K562 (cell line): ENCODE data around the gene ING5. TPM values are rescaled to one million over a fixed set of nuclear protein-coding genes. Genes with fewer than 3 reads are reported as not detected.

Experiments
- ATAC-seq: fragments of 200-7000 bp; cut with Tn5 transposase; 3 replicates; pipeline ENCODE4 v1.9.1; 2020; ENCODE audit warnings: moderate library complexity
- BruUV-seq: library from RNA; stranded (reverse); fragments of 400-500 nt; replicated peaks from 2 replicates; lab custom pipeline; 2021; lab: Mats Ljungman, UMichigan
- CTCF ChIA-PET: fragments of 300-600 bp; formaldehyde crosslinking; extraction: SDS; loops from one replicate; lab custom pipeline; 2021; ENCODE audit warnings: low intra/inter-chr PET ratio; lab: Yijun Ruan, JAX
- POLR2A ChIA-PET: fragments of 300-600, 350-650 bp; sonication (Branson Sonifier 250); formaldehyde crosslinking; extraction: SDS; loops from one replicate; lab custom pipeline; 2021; ENCODE audit warnings: antibody characterized with exemption, inconsistent platforms; lab: Yijun Ruan, JAX
- DNase-seq, 4 experiments: peaks; one replicate each; pipeline versions ENCODE4 v3.0.0 to v3.0.0-alpha.2; 2011 to 2018; ENCODE audit warnings: low spot score in 3 of 4, mixed read lengths in 3 of 4; ENCODE audit errors: extremely low read depth in 1 of 4
- FAIRE-seq: peaks from 2 replicates; lab custom pipeline; 2011; peaks lifted over from hg19 to GRCh38; lab: Jason Lieb, UNC
- H2AFZ ChIP-seq: 2 replicates; pipeline ENCODE4 v1.6.0; 2011; ENCODE audit warnings: low read depth, low read length, control low read depth, inconsistent platforms
- H3K27ac ChIP-seq: fragments of 200-600 bp; 3 replicates; pipeline ENCODE4 v1.8.0; 2011; ENCODE audit warnings: low read depth, mild to moderate bottlenecking, control low read depth, inconsistent platforms, low read length, moderate library complexity, mixed read lengths; ENCODE audit errors: extremely low read depth
- H3K27me3 ChIP-seq, 2 experiments: fragments of 300-600 bp in 1 of 2; 2 replicates in 1 of 2; 3 replicates in 1 of 2; pipeline versions ENCODE4 v1.6.0 to v1.8.0; 2011; ENCODE audit warnings: inconsistent platforms in 2 of 2, low read length in 2 of 2, mild to moderate bottlenecking in 1 of 2, mixed read lengths in 1 of 2, moderate library complexity in 1 of 2; ENCODE audit not compliant: control insufficient read depth in 2 of 2, insufficient read depth in 2 of 2
- H3K36me3 ChIP-seq: fragments of 300-600 bp; 3 replicates; pipeline ENCODE4 v1.8.0; 2011; ENCODE audit warnings: mild to moderate bottlenecking, low read length, inconsistent platforms; ENCODE audit not compliant: control insufficient read depth, insufficient read depth
- H3K4me1 ChIP-seq, 2 experiments: fragments of 200-600 bp in 1 of 2; replicated peaks in 1 of 2; 2 replicates in 1 of 2; 3 replicates in 1 of 2; pipeline versions ENCODE4 v1.5.1 to v1.8.0; 2011; ENCODE audit warnings: inconsistent platforms in 2 of 2, low read length in 2 of 2, mild to moderate bottlenecking in 1 of 2, mixed read lengths in 1 of 2, moderate library complexity in 1 of 2; ENCODE audit not compliant: control insufficient read depth in 2 of 2, insufficient read depth in 2 of 2
- H3K4me2 ChIP-seq: 2 replicates; pipeline ENCODE4 v1.6.1; 2011; ENCODE audit warnings: low read length, control low read depth, inconsistent platforms, mixed read lengths; ENCODE audit not compliant: insufficient read depth
- H3K4me3 ChIP-seq: fragments of 200-600 bp; sonication (generic), shearing (Covaris generic); 2 replicates; pipeline ENCODE4 v1.5.1; 2016; ENCODE audit warnings: control low read depth, inconsistent platforms
- H3K79me2 ChIP-seq: fragments of 200-600 bp; 3 replicates; pipeline ENCODE4 v1.8.0; 2011; ENCODE audit warnings: low read length, inconsistent platforms; ENCODE audit not compliant: control insufficient read depth, insufficient read depth
- H3K9ac ChIP-seq, 2 experiments: 2 replicates each; pipeline versions ENCODE4 v1.6.0 to v1.6.1; 2011; ENCODE audit warnings: low read depth in 2 of 2, low read length in 2 of 2, control low read depth in 1 of 2, inconsistent platforms in 1 of 2, mild to moderate bottlenecking in 1 of 2, mixed read lengths in 1 of 2; ENCODE audit not compliant: insufficient read depth in 1 of 2
- H3K9me1 ChIP-seq: one replicate; pipeline ENCODE4 v1.6.0; 2011; ENCODE audit warnings: inconsistent platforms, mild to moderate bottlenecking, low read length, moderate library complexity; ENCODE audit not compliant: control insufficient read depth, insufficient read depth
- H3K9me3 ChIP-seq: replicated peaks from 2 replicates; pipeline ENCODE4 v1.5.1; 2011; ENCODE audit warnings: low read depth, low read length, inconsistent platforms; ENCODE audit not compliant: control insufficient read depth, insufficient read depth
- H4K20me1 ChIP-seq: replicated peaks from 2 replicates; pipeline ENCODE4 v1.6.1; 2011; ENCODE audit warnings: low read length, inconsistent platforms, mixed read lengths; ENCODE audit not compliant: control insufficient read depth, insufficient read depth
- AFF1 ChIP-seq, 2 experiments: fragments of 450-650 bp; IDR thresholded peaks; 2 replicates each; pipeline ENCODE4 v1.6.1; 2018; ENCODE audit warnings: mild to moderate bottlenecking in 2 of 2, low read depth in 1 of 2; ENCODE audit not compliant: partially characterized antibody in 2 of 2
- ATF7 ChIP-seq: fragments of 450-650 bp; IDR thresholded peaks from 2 replicates; pipeline ENCODE4 v1.7.1; 2014; ENCODE audit warnings: mild to moderate bottlenecking, moderate library complexity
- CTBP1 ChIP-seq: fragments of 450-650 bp; IDR thresholded peaks from 2 replicates; pipeline ENCODE4 v1.6.1; 2016; ENCODE audit warnings: borderline replicate concordance
- HNRNPK ChIP-seq: fragments of 200-400 bp; formaldehyde crosslinking; IDR thresholded peaks from one replicate; pipeline ENCODE4 v1.6.1; 2018; ENCODE audit warnings: mild to moderate bottlenecking, low read depth, low read length; ENCODE audit not compliant: poor library complexity, severe bottlenecking
- POLR2G ChIP-seq: fragments of 200-400 bp; formaldehyde crosslinking; IDR thresholded peaks from 2 replicates; pipeline ENCODE4 v1.6.1; 2017; ENCODE audit warnings: low read depth, mild to moderate bottlenecking, antibody characterized with exemption, low read length, moderate library complexity
- SMARCE1 ChIP-seq: fragments of 450-650 bp; IDR thresholded peaks from 2 replicates; pipeline ENCODE4 v1.7.1; 2016; ENCODE audit warnings: mild to moderate bottlenecking
- ZHX1 ChIP-seq: fragments of 150-350 bp; conservative IDR thresholded peaks from 2 replicates; pipeline ENCODE4 v1.6.1; 2014; ENCODE audit warnings: low read length
- WGBS: fragments of 100-300 bp; shearing (Covaris generic); methylation state at CpG from one replicate; pipeline ENCODE4 v1.1.6; 2016; ENCODE audit warnings: low coverage, mixed read lengths; ENCODE audit not compliant: insufficient coverage; ENCODE audit errors: missing lambda C conversion rate; 5-methylcytosine and 5-hydroxymethylcytosine counted together
- in situ Hi-C: fragments of 300-500 bp; cut with MboI; formaldehyde crosslinking; loops from 4 replicates; pipeline ENCODE4 v1.15.0; 2018; ENCODE audit warnings: inconsistent platforms, mixed read lengths
- intact Hi-C: fragments of 100-400 bp; cut with micrococcal nuclease; formaldehyde crosslinking; loops from 2 replicates; pipeline ENCODE4 v1.14.2; 2022
- polyA plus RNA-seq, 8 experiments: library from polyadenylated mRNA; depleted of rRNA in 4 of 8; stranded (reverse) in 5 of 8; unstranded in 3 of 8; fragments of >200 nt; fragmentation: Nextera tagmentation in 2 of 8; fragmentation: Illumina TruSeq in 1 of 8; extraction: Ambion mirVana in 2 of 8; extraction: Trizol in 1 of 8; gene quantifications; 2 replicates each; pipeline versions ENCODE4 v1.2.1 to v1.2.3, GENCODE V29; 2011 to 2014; ENCODE audit warnings: inconsistent platforms in 1 of 8, missing spikeins in 1 of 8
- total RNA-seq, 7 experiments: library from RNA; depleted of rRNA in 6 of 7; stranded (reverse); fragments of >200 nt in 6 of 7; fragmentation: Illumina TruSeq in 2 of 7; extraction: Trizol in 2 of 7; gene quantifications; 2 replicates each; pipeline versions ENCODE4 v1.2.1 to v1.2.3, GENCODE V29; 2011 to 2021; ENCODE audit warnings: low replicate concordance in 1 of 7

The ING5 gene
- total and polyA plus RNA-seq, 9 of the 15 experiments (the other 6 are each of a cell fraction or from before 2014, with no cell fraction given): 10.4 to 53.3 (median 27.9) TPM

DNA sequence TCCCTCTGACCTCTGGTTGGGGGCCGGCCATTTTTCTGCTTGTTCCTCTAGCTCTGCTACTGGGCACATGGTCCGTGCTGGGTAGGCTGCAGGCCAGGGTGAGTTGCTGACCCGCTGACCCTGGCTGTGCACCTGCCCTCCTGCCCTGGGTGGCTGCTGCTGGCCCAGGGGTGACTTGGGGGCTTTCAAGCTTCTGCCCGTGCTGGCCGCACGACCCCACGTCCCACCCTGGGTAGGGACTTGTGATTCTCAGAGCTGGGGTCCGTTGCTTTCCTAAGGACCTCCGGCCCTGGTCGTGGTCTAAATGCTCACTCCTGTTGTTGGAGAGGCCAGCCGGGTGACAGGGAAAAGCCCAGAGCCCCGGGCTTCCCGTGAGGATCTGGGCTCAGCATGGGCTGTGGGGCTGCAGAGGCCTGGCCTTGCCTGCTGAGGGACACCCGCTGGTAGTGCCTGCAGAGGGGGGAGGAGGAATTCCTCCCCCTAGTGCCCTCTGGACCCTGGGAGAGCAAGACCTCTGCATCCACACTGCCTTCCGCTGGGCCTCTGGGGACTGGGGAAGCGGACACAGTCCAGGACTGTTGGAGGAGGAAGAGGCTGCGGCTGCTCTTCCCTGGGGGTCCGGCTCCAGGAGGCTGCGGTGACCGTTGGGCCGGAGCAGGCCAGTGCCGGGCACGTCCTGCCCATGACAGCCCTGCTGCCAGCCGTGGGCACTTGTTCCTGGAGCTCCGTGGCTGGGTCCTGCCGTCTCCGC is 68.5 kb downstream of the ING5 start:
- BruUV-seq: no TSS peak
- intact Hi-C loops: no loop called here
- WGBS: 74% methylated on average over 3 of the region's 27 CpGs
- Histone ChIP-seq H3K9me1 (no peaks in the 10 kb centered on the region), H3K79me2 (no peaks in the 10 kb centered on the region), H3K27me3 (no peaks in the 10 kb centered on the region), H3K4me2 (no peak overlapping the region), H3K4me3 (no peak overlapping the region), H3K36me3 (no peaks in the 10 kb centered on the region), H4K20me1 (no peaks in the 10 kb centered on the region), H3K4me1 (peaks cover 0 to 46% of the 10 kb centered on the region in 2 experiments; a peak in 2 of 5 replicates), H3K9me3 (no peaks in the 10 kb centered on the region), H3K27ac (no peak overlapping the region), H3K9ac (peak overlapping the region in 1 of 2 experiments; percentile 26; a peak in 1 of 4 replicates), H2AFZ (no peak overlapping the region)
- peak; percentile 41; the same call in 1 of the 2 replicates for TF ChIP-seq POLR2G
- TF ChIP-seq ATF7: no peak
- ATAC-seq: no peak; the same call in 2 of the 3 replicates
- CTCF ChIA-PET: no interaction called here
- POLR2A ChIA-PET: interaction anchor here (0.9 kb wide), 1 partner anchor 8 kb away, joined by 3 read pairs; no protein-coding TSS in a partner anchor
- peak in 1 of 4 experiments; percentile 3 for DNase-seq
- FAIRE-seq: no peak
- in situ Hi-C loops: no loop called here

- H3K9ac ChIP-seq: no peak overlapping the region; a peak in 1 of 4 replicates
- 88% methylated on average over 9 of the region's 12 CpGs for WGBS
- peaks cover 0 to 51% of the 10 kb centered on the region in 2 experiments; a peak in 2 of 5 replicates for H3K4me1 ChIP-seq
- no peak overlapping the region for H3K4me2 ChIP-seq
- no TSS peak for BruUV-seq
- H3K79me2 ChIP-seq: no peaks in the 10 kb centered on the region
- H3K9me3 ChIP-seq: no peaks in the 10 kb centered on the region
- no peaks in the 10 kb centered on the region for H3K9me1 ChIP-seq
- POLR2A ChIA-PET: interaction anchor here (0.5 to 0.9 kb wide), 2 partner anchors 9 to 127 kb away, joined by 3 to 4 read pairs; no protein-coding TSS in a partner anchor
- CTCF ChIA-PET: no interaction called here
- no peaks in the 10 kb centered on the region for H3K27me3 ChIP-seq
- H2AFZ ChIP-seq: no peak overlapping the region
- no peaks in the 10 kb centered on the region for H4K20me1 ChIP-seq
- DNase-seq: no peak
- in situ Hi-C loops (no loop called here), intact Hi-C loops (no loop called here)
- H3K27ac ChIP-seq: no peak overlapping the region
- ATAC-seq: no peak
- no peak overlapping the region for H3K4me3 ChIP-seq
- no peak for FAIRE-seq
- H3K36me3 ChIP-seq: no peaks in the 10 kb centered on the region
- no peak for TF ChIP-seq HNRNPK
- no peak for TF ChIP-seq AFF1 (IDR thresholded peaks at IDR 0.05; ENCODE audit: low read depth in 1 of 2, partially characterized antibody in 2 of 2)
- TF ChIP-seq ZHX1: no peak
- no peak for TF ChIP-seq SMARCE1
- TF ChIP-seq CTBP1: no peak
Observed at GRCh38 chr2:241770936-241771285, 69.1 kb downstream of the ING5 start.
